HG02610 (cell line): ENCODE measurements around the gene RALGPS1.

Source experiments
- ATAC-seq: cut with Tn5 transposase; IDR thresholded peaks from one replicate; pipeline ENCODE4 v1.9.1; 2021; ENCODE audit warnings: mild to moderate bottlenecking, moderate library complexity; ENCODE audit not compliant: unreplicated experiment

RALGPS1 gene

GRCh38 chr9:127075624-127076372, 161.2 kb downstream of the RALGPS1 start:
- no peak for ATAC-seq

GRCh38 chr9:127076860-127077643, 162.5 kb downstream of the RALGPS1 start:
- no peak for ATAC-seq

DNA sequence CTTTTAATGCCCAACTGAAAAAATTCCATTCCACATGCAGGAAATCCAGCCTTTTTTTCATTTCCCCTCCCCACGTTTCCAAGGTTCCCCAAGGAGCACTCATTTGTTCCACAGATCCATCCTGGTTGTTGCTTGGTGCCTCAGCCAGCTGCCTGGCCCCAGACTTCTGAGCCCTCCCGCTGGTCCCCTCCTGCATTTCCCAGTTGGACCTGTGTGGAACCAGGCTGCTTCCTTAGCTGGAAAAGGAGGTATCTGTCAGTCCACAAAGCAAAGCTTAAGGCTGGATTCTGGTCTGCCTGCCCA, 163.0 kb downstream of the RALGPS1 start:
- no peak for ATAC-seq

DNA sequence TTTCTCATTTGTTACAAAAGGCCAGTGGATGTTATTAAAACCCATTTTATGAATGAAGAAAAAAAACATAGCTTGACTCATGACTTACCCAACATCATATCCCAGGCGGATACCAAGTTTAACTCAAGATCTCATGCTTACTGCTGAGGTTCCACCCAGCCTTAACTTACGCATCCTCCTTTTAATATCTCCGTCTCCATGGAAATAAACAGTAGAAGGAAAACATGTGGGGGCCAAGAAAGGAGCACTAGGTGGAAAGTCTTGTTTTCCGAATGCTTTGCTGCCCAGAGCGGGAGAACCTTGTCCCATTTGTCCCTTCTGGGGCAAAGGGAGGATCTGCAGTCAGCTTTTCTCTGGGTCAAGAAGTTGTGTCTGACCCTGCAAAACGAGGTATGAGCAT, 163.8 kb downstream of the RALGPS1 start:
- no peak for ATAC-seq

- ATAC-seq, result no peak
Observed at GRCh38 chr9:127078988-127079387, 164.4 kb downstream of the RALGPS1 start.

- ATAC-seq, result no peak
Observed at GRCh38 chr9:127079446-127080140, 165.0 kb downstream of the RALGPS1 start.

DNA sequence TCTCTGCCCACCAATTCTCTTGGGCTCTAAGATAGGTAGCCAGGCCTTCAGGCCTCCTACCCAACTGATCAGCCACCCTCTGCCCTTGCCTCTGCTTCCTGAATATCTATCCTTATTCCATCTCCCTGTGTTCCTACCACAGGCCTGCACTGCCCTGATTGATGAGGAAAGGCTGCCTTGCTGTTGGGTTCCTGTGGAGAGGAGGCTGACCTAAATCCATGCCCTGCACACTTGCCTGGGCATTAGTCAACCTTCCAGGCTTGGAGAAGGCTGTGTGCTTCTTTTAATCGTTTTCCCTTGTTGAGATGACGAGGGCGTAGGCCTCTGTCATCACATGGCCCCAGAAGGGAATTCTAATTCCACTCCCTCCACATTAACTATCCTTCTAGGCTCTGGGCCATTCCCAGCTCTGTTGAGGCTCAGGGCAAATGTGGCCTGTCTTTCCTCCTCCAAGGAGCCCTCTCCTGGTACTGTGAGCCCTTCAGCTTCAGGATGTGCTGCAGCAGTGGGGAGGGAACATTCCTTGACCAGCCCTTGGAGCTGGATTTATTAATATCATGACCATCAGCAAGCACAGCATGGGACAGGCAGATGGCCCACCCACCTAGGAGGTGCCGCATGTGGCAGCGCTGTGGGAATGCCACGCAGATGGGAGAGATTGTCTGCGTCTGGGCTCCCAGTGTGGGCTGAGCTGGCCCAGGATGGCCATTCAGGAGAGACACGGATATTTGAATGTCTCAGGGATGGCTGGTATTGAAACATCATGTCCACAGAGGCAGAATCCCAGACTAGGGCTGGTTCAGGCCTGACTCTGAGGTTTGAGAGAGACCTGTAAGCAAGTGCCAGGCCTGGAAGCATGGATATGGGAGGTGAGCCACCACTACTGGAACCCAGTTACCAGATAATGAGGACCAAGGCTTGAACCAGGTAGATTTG, 166.9 kb downstream of the RALGPS1 start:
- no peak for ATAC-seq

DNA sequence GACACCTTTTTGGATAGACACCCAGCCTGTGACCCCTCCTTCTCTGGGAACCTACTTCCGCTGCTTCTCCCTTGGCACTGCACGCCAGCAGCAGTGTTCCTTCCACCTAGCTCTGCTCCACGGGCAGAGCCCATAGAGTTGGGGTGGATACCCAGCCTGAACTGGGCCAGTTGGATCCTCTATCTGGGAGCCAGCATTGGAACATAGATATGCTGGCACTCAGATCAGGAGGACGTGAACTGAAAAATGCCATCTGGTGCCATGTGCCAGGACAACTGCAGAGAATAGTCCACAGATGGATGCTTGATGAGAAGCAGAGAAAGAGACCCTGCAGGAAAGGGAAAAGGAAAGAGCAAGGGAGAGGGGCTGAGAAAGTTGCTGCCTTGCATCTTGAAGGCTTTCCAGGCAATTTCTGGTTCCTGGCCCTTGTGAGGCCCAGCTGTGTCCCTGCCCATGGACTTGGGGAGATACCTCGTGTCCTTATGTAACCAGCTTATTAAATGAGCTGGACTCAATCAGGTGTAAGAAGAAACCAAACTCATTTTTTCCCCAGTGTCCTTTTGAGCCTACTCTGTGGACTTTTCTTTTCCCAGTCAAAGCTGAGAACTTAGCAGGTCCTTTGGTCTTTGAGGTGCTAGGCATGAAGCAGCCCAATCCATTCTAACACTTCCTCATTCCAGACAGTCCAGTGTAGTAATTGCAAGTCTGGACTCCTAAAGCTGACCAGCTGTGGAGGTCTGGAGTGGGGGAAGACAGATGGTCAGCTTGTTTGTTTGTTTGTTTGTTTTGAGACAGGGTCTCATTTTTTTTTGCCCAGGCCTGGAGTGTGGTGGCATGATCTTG, 168.8 kb downstream of the RALGPS1 start:
- no peak for ATAC-seq

DNA sequence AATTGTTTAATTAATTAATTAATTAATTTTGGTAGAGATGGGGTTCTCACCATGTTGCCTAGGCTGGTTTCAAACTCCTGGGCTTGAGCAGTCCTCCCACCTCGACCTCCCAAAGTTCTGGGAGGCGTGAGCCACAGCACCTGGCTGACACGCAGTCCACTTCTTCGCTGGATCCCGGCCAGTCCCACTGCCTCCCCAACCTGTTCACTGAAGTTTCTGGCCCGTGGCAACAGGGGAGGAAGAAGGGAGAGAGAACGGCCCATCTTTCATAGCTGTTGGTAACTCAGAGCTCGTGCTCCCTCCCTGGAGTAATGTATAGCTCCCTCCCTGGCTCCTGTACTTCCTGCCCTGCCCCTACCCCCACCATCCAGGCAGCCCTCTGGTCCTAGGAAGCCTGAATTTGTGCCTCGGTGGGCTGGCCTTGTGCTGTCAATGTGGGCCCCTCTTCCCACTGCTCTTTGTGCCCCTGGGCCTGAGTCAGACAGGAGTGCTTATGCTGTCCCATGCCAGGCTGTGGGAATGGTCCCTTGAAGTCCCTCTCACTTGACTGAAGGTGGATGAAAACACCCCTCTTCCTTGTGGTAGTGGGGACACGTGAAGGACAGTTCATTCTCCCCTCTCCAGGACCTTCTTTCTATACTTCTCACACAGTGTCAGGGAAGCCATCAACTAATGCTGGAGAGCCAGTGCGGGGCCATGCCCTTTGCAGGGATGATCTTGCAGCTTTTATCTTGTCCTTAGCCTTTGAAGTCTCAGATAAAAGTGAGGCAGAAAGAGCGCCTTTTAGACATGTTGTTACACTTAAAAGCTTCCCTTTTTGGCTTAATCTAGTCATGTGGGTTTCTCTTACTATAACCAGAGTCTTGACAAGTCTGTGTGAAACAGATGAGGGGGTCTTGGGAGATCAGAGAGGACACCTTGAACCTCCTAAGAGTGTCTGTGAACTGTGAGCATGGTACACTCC, 169.8 kb downstream of the RALGPS1 start:
- ATAC-seq, result no peak

- ATAC-seq, result no peak
Observed at GRCh38 chr9:127085186-127085585, 170.6 kb downstream of the RALGPS1 start.

DNA sequence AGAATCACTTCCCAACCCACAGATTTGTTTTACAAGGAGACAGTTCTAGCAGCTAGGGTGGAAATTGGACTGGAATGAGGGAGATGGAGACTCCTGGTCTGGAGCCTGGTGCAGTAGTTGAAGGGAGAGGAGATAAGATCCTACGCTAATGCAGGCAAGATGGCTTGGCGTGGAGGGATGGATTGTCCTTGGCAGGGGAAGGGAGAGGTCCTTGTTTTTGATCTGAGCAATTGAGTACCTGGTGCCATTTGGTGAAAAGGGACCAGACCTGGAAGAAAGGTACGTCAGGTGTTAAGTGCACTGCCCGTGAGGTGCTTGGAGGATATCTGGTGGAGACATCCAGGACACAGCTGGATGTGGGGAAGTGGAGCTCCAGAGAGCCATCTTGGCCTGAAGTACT, 172.2 kb downstream of the RALGPS1 start:
- no peak for ATAC-seq

- ATAC-seq, result no peak
Observed at GRCh38 chr9:127087411-127087810, 172.8 kb downstream of the RALGPS1 start.

- no peak for ATAC-seq
Observed at GRCh38 chr9:127087836-127088235, 173.3 kb downstream of the RALGPS1 start.

DNA sequence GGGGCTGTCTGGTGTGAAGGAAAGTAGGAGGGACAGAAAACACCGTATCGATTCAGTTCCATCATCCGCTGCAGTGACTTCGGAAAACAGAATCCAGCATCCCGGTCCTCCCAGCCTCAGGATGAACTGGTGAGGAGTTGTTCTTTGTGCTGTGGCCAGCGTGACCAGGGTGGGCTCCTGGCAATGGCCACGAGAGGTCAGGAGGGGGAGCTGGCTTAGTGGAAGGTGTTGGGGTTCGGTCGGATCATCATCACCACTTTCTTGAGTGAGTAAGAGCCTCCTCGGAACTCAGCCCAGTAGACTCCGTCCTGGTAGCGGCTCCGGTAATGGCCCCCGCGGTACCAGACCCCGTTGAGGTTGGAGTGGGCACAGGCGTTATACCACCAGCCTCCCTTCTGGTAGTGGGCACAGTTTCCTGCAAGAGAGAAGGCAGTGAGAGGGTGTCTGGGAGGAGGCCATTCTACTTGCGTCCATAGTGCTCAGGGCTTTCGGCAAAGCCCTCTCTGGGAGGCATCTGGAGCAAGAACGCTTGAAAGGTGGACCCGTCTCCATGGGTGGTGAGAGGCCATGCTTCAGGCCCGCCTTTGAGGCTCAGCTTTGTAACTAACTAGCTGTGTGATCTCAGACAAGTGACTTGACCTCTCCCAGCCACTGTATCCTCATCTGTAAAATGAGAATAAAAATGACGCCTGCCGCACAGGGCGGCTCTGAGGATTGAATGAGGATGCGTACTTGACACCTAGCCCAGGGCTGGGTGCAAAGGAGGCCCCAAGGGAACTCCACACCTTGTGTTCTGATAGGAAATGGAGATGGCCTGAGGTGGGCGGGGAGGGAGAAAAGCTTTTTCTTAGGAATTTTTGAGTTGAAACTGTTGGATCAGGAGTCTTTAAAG, 174.4 kb downstream of the RALGPS1 start:
- no peak for ATAC-seq

GRCh38 chr9:127089631-127090081, 175.1 kb downstream of the RALGPS1 start:
- ATAC-seq, result no peak

DNA sequence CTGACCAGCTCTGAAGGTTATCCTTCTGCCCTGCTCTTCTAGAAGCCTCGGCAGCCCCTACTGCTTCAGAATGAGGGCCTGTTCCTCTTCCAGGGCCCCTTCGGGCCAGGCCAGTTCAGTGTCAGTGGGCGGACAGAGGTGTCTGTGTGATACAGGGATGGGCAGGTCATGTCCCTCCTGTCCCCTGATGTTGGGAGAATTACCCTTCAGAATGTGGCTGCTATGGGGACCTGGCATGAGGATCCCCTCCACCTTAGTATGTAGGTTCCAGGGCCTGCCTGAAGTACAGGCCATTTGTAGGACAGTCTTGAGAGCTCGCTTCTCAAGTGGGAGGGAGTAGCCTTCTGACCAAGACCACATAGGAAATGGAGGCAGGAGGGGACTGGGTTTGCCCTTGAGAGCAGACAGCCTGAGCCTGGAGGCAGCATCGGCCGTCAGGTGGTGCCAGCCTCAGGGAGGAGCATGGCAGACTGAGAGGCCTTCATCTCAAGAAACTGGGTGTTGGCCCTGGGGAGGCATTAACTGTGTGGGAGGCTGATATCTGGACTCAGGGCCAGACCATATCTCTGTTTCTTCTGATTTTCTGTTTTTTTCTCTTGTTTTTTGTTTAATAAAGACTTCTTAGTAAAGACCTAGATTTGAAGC, 175.9 kb downstream of the RALGPS1 start:
- ATAC-seq, result no peak

- no peak for ATAC-seq
Observed at GRCh38 chr9:127091526-127091925, 176.9 kb downstream of the RALGPS1 start.
